ENCODE data around the gene PTPRR.

- no peak for TF ChIP-seq CTCF (IDR thresholded peaks at IDR 0.05; ENCODE audit: insufficient read depth, low read length, poor library complexity, severe bottlenecking)
- TF ChIP-seq EZH2phosphoT487 (conservative IDR thresholded peaks at IDR 0.05; ENCODE audit: low read length): no peak
Measured at GRCh38 chr12:70618371-70618770, 302.2 kb downstream of the PTPRR start.

Measured in SU-DHL-6 (cell line).